T-helper 22 cell (primary cell): Measurements from ENCODE around the gene KCNN2.

Experiments
- DNase-seq: peaks from one replicate; pipeline ENCODE4 v3.0.0-alpha.2; 2020; ENCODE audit warnings: low read depth

Gene KCNN2

DNA sequence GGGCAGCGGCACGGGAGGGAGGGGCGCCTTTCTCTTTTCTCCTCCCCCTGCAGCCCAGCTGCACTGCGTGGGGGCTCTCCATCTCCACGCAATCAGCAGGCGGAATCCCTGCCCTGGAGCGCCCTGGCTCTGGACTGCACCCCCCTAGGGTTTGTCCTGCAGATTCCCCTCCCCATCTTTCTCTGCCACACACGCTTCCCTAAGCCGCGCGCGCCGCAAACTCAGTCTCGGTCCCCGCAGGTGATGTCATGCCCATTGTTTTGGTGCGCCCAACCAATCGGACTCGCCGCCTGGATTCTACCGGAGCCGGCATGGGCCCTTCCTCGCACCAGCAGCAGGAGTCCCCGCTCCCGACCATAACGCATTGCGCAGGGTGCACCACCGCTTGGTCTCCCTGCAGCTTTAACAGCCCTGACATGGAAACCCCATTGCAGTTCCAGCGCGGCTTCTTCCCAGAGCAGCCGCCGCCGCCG lies at the start of gene KCNN2:
KCNN2 (plus strand) TSS at position 347 of the 473 bp plus-strand sequence; CDS start at position 417, 70 bp downstream.
- no peak for DNase-seq

DNA sequence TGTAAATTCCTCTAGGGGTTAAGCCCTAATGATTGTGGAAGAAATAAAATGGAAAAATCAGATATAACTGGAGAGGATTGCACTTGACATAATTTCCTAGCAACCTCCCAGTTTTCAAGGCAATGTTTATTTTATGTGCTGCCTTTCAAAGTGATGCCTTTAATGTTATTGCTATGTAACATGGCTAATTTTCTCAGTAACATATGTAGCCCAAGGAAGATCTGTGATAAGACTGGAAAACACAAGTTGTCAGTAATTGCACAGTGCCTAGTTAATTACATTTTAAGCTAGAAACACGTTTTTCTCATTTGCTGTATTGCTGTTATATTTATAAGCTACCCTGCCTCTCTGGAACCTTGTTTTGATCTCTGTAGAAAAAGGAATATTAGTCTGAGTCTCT lies 49.2 kb upstream of the KCNN2 start:
- DNase-seq, result no peak

- DNase-seq, result no peak
Observed at GRCh38 chr5:114314061-114314460, 47.8 kb upstream of the KCNN2 start.

DNA sequence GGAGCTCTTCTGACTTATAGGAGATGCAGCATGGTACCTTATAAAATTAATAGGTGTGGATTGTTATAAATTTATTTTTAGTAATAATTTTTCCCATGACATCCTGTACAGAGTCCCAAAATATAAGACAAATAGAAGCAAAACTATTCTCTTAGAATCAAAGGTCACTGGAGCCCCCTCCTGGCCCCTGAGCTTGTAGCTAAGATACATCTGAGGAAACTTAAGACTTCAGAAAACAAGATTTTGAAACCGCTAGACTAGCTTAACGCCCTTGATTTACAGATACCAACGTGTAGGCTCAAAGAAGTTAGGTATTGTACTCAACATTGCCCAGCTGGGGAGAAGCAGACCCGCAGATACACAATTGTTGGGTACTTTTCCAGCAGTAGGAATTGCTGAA lies 45.7 kb upstream of the KCNN2 start:
- DNase-seq, result no peak

DNA sequence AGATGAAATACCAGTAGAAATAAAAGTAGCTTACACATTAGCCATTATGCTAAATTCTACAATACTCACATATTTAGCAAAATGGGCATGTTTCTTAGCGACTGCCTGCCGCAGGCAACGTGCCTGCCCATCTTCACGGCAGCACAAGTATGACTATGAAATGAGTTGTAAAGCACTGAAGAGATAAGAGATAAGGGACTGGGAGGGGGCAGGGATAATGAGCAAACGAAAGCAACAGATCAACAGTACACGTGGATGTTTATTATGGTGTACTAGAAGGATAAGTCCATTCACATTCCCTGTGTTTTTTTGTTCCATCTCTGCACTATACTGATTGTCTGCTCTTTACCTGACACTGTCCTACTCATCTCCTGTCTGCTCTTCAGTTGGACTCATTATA lies 44.1 kb upstream of the KCNN2 start:
- DNase-seq, result no peak

DNA sequence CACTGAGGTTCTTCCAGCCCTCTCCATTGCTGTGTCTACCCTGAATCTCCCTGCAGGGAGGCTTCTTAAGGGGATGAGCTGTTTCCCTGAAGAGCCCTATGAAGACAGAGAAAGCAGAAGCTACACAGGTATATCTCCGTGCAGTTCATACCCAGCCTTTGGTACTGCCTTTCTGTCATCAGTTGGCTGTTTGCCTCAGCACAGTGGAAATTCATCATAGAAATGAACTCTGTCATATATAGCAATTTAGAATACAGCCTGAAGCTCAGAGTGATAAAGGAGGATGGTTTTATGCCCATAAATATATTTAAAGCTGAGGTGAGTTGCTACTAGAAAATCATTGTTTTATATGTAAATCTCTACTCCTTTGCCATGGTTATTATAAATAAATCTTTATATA lies 42.6 kb upstream of the KCNN2 start:
- DNase-seq, result no peak

DNA sequence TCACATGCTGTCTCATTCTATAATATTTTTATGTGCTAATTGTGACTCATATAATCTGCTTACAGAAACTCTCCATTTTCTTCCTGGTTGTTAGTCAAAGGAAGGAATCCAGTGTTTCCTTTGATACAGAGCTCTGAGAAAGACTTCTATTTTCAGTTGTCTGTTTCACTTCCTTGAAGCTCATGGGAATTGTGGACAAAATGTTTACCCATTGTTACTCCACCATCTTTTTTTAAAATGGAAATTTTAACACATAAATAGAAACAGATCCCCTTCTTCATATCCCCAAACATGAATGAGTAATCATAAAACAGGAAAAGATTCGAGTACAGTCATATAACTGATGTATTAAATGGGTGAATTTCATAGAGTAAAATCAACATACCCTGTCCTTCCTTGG lies 42.0 kb upstream of the KCNN2 start:
- DNase-seq, result no peak

DNA sequence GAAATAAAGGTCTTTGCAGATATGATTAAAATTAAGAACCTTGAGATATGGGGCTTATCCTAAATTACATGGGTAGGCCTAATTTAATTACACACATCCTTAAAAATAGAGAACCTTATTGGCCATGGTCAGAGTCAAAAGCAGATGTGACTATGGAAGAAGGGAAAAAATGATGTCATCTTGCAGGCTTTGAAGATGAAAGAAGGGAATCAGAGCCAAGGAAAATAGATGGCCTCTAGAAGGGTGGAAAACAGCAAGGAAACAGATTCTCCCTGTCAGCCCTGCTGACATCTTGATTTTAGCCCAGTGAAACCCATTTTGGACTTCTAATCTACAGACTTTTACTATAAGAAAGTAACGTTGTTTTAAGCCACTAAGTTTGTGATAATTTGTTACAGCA lies 37.6 kb upstream of the KCNN2 start:
- no peak for DNase-seq

GRCh38 chr5:114325541-114325940 lies 36.3 kb upstream of the KCNN2 start:
- no peak for DNase-seq

GRCh38 chr5:114327474-114327873 lies 34.4 kb upstream of the KCNN2 start:
- no peak for DNase-seq

- DNase-seq, result no peak
Observed at GRCh38 chr5:114327987-114328386, 33.9 kb upstream of the KCNN2 start.

- DNase-seq, result no peak
Observed at GRCh38 chr5:114330916-114331531, 30.8 kb upstream of the KCNN2 start.

DNA sequence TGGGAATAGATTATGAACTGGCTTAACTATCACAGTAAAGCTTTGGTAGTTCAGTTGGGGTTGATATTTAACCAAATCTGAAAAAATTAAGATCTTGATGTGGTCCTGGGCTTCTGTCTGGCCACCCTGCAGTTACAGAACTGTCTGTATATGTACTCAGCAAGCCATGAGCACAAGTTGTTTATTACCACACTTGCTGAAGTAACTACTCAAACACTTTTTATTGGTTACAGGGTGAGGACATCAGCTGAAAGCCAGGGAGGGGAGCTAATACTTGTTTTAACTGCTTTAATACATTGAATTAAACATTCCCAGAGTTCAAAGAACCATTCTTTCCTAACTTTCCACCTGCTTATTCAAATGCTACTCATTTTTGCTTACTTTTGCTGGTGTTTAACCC lies 29.4 kb upstream of the KCNN2 start:
- DNase-seq, result no peak

DNA sequence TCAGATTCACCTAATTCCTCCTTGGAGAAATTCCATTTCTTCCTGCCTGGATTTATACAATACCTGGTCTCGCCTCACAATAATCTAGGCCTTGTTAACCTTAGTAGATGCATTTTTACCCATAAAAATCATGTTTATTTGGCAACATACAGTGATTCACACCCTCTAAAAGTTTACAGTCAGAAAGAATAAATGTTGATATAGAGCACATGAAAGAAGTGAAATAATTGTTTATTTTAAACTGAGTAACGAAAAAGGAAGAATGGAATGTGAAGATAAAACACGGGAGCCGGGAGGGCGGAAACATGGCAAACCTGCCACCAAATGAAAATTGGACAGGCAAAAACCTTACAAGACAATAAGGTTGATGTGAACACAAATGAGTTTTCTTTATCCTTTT lies 28.9 kb upstream of the KCNN2 start:
- no peak for DNase-seq

- no peak for DNase-seq
Observed at GRCh38 chr5:114335391-114335790, 26.5 kb upstream of the KCNN2 start.

DNA sequence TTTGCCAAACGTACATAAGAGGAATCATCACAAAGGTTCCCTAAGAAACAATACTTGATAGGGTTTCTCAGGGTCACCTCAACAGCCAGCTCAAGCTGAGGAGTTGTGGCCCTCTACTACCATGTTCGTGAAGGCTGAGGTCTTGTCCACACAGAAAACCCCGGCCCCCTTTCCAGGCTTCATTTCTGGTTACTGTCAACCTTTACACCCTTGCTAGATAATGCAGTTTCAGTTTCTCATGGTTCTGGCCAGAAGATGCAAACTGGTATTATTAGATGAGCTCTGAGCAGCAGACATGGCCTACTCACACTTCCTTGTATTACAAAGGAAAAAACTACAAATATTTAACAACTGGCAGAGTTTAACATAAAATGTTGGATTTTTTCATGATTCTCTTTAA lies 22.8 kb upstream of the KCNN2 start:
- DNase-seq, result no peak

- DNase-seq, result no peak
Observed at GRCh38 chr5:114346181-114346580, 15.7 kb upstream of the KCNN2 start.

DNA sequence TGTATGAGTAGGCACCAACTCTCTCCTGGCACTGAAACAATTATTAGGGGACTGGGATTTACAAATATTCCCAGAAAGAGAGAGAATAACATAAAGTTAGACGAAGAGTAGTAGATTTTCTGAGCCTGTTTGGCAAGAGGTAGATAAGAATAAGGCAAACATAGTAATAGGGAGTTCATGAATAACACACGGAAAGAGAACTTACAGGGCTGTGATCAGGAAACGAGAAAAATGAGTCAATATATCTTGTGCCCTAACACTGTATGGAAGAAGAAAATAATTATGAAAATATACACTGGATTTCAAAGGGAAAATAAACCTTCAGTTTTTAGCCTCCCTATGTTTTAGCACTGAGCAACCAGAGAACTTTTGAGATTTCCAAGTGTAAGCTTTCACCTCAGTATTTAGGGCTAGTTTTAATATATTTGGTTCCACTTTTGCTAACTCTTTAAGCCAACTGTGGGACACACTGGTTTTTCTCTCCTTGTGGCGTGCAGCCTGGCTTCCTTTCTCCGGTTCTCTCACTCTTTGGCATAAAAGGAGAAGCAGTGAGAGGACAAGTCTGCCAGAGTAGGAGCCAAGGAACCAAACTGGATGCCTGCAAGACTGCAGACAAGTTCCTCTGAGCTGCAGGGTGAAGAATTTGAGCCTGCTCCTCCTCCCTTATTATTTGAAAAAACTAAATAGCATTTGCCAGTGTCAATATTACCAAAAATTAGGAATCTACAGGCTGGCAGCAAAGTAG lies 6.6 kb upstream of the KCNN2 start:
- no peak for DNase-seq

DNA sequence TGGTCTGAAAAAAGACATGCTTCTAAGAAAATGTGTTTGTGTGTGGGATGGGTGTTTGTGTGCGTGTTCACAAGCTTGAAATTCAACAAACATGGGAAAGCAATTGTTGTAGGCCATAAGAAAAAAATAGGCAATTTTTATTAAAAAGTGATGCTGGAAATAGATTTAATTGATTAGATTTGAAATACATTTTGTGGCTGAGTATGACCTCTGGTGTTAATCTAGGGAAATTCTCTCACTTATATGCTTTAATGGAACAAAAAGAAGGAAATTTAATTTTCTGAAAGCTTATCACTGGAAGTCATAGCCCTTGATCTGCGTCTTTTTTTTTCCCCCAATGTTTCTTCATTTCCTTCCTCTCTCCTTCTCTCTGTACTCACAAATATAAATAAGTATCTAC lies 3.5 kb upstream of the KCNN2 start:
- no peak for DNase-seq

DNA sequence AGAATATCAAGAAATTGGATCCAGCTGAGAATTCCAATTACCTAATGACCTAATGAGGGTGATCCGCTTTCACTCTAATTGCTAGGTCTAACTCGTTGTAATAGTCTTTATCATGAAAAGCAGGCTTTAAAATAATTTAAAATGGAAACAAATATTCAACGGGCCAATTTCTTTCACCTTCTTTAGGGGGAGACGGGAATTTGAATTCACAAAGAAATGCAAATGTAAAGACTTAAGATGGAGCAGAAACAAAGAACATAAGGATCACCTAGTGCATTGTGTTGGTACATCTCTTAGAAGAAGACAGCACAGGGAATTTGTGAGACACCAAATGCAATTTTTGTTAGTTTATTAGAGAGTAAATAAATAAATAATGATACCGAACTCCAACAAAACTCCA lies 1.5 kb upstream of the KCNN2 start:
- DNase-seq, result no peak

- no peak for DNase-seq
Observed at GRCh38 chr5:114360816-114361723, 800 bp upstream of the KCNN2 start.

- no peak for DNase-seq
Observed at GRCh38 chr5:114362197-114362976, 517 bp downstream of the KCNN2 start.
